ENCODE measurements around the gene ZNF205. TPM values are rescaled to one million over a fixed set of nuclear protein-coding genes. Genes with fewer than 3 reads are reported as not detected.

Gene ZNF205
- total RNA-seq, 1 experiment from 2014 or later, result 18.3 TPM

DNA sequence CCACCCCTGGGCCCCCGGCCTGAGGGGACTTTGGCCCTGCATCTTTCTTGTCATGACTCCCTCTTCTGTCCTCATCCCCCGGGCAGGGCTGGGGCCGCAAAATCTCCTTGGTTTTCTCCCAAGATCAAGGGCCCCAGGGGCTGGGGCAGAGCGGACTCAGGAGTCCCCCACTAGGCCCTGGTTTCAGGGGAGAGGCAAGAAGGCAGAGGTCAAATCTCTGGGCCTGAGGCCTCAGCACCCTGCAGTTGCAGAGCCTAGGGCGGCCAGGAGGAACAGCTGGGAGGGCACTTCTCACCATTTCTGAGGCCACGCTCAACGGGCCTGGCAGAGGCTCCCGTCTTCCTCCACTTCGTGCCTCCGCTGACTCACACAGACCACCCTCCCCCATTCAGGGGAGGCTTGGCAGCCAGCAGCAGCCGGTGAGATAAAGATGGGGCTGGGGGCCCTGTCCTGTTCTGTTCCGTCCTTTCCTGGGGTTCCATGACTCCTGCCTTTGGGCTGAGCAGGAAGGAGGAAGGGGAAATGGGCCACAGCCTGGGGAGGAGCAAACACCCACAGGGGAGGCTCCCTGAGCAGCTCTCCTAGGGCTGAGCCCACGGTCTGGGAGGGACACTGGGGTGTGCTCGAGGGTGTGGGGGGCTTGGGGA, 25.7 kb upstream of the ZNF205 start:
- ChIA-PET CTCF (interaction anchor here (1.2 kb wide), 1 partner anchor 11 kb away, joined by 4 read pairs; no protein-coding TSS in a partner anchor), POLR2A (no interaction called here)
- ATAC-seq, result no peak
- Histone ChIP-seq H3K27ac (ENCODE audit: low read length) (no peak overlapping the region), H3K27me3 (ENCODE audit: control insufficient read depth, insufficient read depth, low read length) (no peaks in the 10 kb centered on the region), H3K9me3 (ENCODE audit: control insufficient read depth, insufficient read depth, low read depth, low read length) (no peaks in the 10 kb centered on the region), H3K4me3 (ENCODE audit: low read depth in 2 of 2, low read length in 2 of 2) (no peak overlapping the region), H3K36me3 (ENCODE audit: control insufficient read depth, insufficient read depth, low read length) (no peaks in the 10 kb centered on the region), H3K4me1 (ENCODE audit: control insufficient read depth, insufficient read depth, low read length) (no peaks in the 10 kb centered on the region)
- intact Hi-C loops (cut with micrococcal nuclease; ENCODE audit: unreplicated experiment) (no loop called here), in situ Hi-C loops (cut with HindIII; ENCODE audit: low pct_unique_long_range_greater_than_20kb, low sequenced_read_pairs) (no loop called here)
- TF ChIP-seq, protein P1, sequence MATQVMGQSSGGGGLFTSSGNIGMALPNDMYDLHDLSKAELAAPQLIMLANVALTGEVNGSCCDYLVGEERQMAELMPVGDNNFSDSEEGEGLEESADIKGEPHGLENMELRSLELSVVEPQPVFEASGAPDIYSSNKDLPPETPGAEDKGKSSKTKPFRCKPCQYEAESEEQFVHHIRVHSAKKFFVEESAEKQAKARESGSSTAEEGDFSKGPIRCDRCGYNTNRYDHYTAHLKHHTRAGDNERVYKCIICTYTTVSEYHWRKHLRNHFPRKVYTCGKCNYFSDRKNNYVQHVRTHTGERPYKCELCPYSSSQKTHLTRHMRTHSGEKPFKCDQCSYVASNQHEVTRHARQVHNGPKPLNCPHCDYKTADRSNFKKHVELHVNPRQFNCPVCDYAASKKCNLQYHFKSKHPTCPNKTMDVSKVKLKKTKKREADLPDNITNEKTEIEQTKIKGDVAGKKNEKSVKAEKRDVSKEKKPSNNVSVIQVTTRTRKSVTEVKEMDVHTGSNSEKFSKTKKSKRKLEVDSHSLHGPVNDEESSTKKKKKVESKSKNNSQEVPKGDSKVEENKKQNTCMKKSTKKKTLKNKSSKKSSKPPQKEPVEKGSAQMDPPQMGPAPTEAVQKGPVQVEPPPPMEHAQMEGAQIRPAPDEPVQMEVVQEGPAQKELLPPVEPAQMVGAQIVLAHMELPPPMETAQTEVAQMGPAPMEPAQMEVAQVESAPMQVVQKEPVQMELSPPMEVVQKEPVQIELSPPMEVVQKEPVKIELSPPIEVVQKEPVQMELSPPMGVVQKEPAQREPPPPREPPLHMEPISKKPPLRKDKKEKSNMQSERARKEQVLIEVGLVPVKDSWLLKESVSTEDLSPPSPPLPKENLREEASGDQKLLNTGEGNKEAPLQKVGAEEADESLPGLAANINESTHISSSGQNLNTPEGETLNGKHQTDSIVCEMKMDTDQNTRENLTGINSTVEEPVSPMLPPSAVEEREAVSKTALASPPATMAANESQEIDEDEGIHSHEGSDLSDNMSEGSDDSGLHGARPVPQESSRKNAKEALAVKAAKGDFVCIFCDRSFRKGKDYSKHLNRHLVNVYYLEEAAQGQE (IDR thresholded peaks at IDR 0.05; ENCODE audit: insufficient read depth in 1 of 2, low read depth in 2 of 2, low read length in 1 of 2), result no peak
- TF ChIP-seq POLR2AphosphoS5 (IDR thresholded peaks at IDR 0.05; ENCODE audit: low read depth, low read length), result no peak
- no peak for TF ChIP-seq SIN3A (IDR thresholded peaks at IDR 0.05; ENCODE audit: borderline replicate concordance, insufficient read depth, low read depth, low read length)
- no peak for TF ChIP-seq CTCF (IDR thresholded peaks at IDR 0.05)
- TF ChIP-seq TCF7L2 (IDR thresholded peaks at IDR 0.05; ENCODE audit: low read depth, low read length), result no peak
- BruUV-seq (replicated peaks), result no TSS peak
- DNase-seq (ENCODE audit: low read depth, low spot score), result no peak

DNA sequence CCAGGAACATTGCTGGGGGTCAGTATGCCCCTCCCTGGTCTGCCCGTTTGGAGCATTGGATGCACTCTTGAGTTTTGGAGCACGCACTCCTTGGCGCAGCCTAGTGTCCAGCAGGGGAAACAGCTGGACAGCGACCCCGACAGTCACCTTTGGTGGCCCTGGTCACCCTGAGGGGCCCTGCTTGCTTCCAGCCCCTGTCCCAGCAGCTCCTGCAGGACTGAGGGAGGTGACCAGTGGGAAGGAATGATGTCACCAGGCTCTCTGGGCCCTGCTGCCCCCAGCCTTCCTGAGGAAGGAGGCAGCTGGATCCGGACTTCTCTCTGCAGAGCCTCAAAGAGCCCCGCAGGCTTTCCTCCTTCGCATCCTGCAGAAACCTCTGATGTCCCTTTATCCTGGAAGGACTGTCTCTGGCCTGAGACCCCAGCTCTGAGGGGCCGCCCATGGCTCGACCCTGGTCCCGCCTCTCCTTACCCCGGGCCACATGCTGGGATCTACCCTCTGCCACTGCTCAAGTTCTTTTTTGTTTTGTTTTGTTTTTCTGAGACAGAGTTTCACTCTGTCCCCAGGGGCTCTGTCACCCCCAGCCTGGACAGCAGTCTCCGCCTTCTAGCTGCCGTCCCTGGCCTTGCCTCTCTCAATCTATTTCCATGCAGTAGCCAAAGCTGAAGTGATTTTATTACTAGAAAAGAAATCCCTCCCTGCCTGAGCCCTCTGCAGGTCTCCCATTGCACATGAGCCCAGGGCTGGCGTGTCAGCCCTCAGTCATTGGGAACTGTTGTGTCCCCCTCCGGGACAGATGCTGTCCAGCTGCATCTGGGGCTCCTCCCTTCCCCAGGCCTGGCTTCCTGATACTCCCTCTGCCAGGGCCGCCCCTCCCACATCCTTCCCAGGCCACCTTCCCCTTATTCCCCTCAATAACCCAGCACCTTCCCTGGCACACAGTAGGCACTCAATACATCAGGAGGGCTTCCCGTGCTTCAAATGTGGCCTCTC, 24.8 kb upstream of the ZNF205 start:
- Histone ChIP-seq H3K27me3 (ENCODE audit: control insufficient read depth, insufficient read depth, low read length) (no peaks in the 10 kb centered on the region), H3K27ac (ENCODE audit: low read length) (no peak overlapping the region), H3K4me3 (ENCODE audit: low read depth in 2 of 2, low read length in 2 of 2) (no peak overlapping the region), H3K9me3 (ENCODE audit: control insufficient read depth, insufficient read depth, low read depth, low read length) (no peaks in the 10 kb centered on the region), H3K36me3 (ENCODE audit: control insufficient read depth, insufficient read depth, low read length) (no peaks in the 10 kb centered on the region), H3K4me1 (ENCODE audit: control insufficient read depth, insufficient read depth, low read length) (no peaks in the 10 kb centered on the region)
- BruUV-seq (replicated peaks), result no TSS peak
- intact Hi-C loops (cut with micrococcal nuclease; ENCODE audit: unreplicated experiment) (no loop called here), in situ Hi-C loops (cut with HindIII; ENCODE audit: low pct_unique_long_range_greater_than_20kb, low sequenced_read_pairs) (no loop called here)
- ChIA-PET CTCF (interaction anchor here (0.6 to 1.2 kb wide), 2 partner anchors 10 to 28 kb away, joined by 3 to 4 read pairs; no protein-coding TSS in a partner anchor), POLR2A (no interaction called here)
- TF ChIP-seq, protein P1 (IDR thresholded peaks at IDR 0.05; ENCODE audit: insufficient read depth in 1 of 2, low read depth in 2 of 2, low read length in 1 of 2), result peak; percentile 23 to 66; a peak in 3 of 4 replicates
- TF ChIP-seq CTCF (IDR thresholded peaks at IDR 0.05), result peak; percentile 68
- TF ChIP-seq SIN3A (IDR thresholded peaks at IDR 0.05; ENCODE audit: borderline replicate concordance, insufficient read depth, low read depth, low read length), result no peak
- no peak for TF ChIP-seq POLR2AphosphoS5 (IDR thresholded peaks at IDR 0.05; ENCODE audit: low read depth, low read length)
- no peak for TF ChIP-seq TCF7L2 (IDR thresholded peaks at IDR 0.05; ENCODE audit: low read depth, low read length)
- ATAC-seq, result peak; percentile 61
- no peak for DNase-seq (ENCODE audit: low read depth, low spot score)
